B cell (primary cell): Measurements from ENCODE around the gene FAM149B1.

Source experiments
- CTCF ChIP-seq: fragments of 200-600 bp; IDR thresholded peaks from one replicate; pipeline ENCODE4 v1.8.0; 2022; ENCODE audit warnings: antibody characterized with exemption, mild to moderate bottlenecking
- EZH2 ChIP-seq: IDR thresholded peaks from 2 replicates; pipeline ENCODE4 v1.6.1; 2012; ENCODE audit warnings: borderline replicate concordance, low read depth, mild to moderate bottlenecking, moderate library complexity, low read length; ENCODE audit not compliant: insufficient read depth, poor library complexity, severe bottlenecking

- TF ChIP-seq CTCF (no peak), EZH2 (no peak)
Observed at GRCh38 chr10:73253225-73253555, 85.3 kb downstream of the FAM149B1 start.
